ENCODE data around the gene UNC13A.

The UNC13A gene

GRCh38 chr19:17642656-17643055 lies 45.5 kb downstream of the UNC13A start:
- Mint-ChIP-seq H3K27ac (no peak overlapping the region), H3K4me3 (no peak overlapping the region), H3K36me3 (ENCODE audit: low read depth) (no peaks in the 10 kb centered on the region), H3K4me1 (no peaks in the 10 kb centered on the region), H3K27me3 (ENCODE audit: low read depth, poor library complexity) (peaks cover 3% of the 10 kb centered on the region), H3K9me3 (no peaks in the 10 kb centered on the region)
- no peak for TF ChIP-seq CTCF (IDR thresholded peaks at IDR 0.05)
- DNase-seq, result no peak

GRCh38 chr19:17641846-17642245 lies 46.3 kb downstream of the UNC13A start:
- Mint-ChIP-seq H3K27ac (no peak overlapping the region), H3K4me3 (no peak overlapping the region), H3K27me3 (ENCODE audit: low read depth, poor library complexity) (peaks cover 3% of the 10 kb centered on the region), H3K4me1 (no peaks in the 10 kb centered on the region), H3K9me3 (no peaks in the 10 kb centered on the region), H3K36me3 (ENCODE audit: low read depth) (no peaks in the 10 kb centered on the region)
- no peak for TF ChIP-seq CTCF (IDR thresholded peaks at IDR 0.05)
- DNase-seq, result no peak

- Mint-ChIP-seq H3K27ac (no peak overlapping the region), H3K4me1 (no peaks in the 10 kb centered on the region), H3K36me3 (ENCODE audit: low read depth) (no peaks in the 10 kb centered on the region), H3K9me3 (no peaks in the 10 kb centered on the region), H3K27me3 (ENCODE audit: low read depth, poor library complexity) (peaks cover 3% of the 10 kb centered on the region), H3K4me3 (no peak overlapping the region)
- no peak for DNase-seq
- TF ChIP-seq CTCF (IDR thresholded peaks at IDR 0.05), result no peak
Measured at GRCh38 chr19:17641181-17641580, 47.0 kb downstream of the UNC13A start.

- no peak for DNase-seq
- no peaks in the 10 kb centered on the region for H3K4me1 Mint-ChIP-seq
- no peak overlapping the region for H3K27ac Mint-ChIP-seq
- H3K9me3 Mint-ChIP-seq, result no peaks in the 10 kb centered on the region
- H3K36me3 Mint-ChIP-seq (ENCODE audit: low read depth), result no peaks in the 10 kb centered on the region
- TF ChIP-seq CTCF (IDR thresholded peaks at IDR 0.05), result no peak
- H3K27me3 Mint-ChIP-seq (ENCODE audit: low read depth, poor library complexity), result peaks cover 4% of the 10 kb centered on the region
- H3K4me3 Mint-ChIP-seq, result no peak overlapping the region
Measured at GRCh38 chr19:17633700-17634099, 54.5 kb downstream of the UNC13A start.

- TF ChIP-seq CTCF (IDR thresholded peaks at IDR 0.05), result no peak
- no peaks in the 10 kb centered on the region for H3K4me1 Mint-ChIP-seq
- DNase-seq, result no peak
Measured at GRCh38 chr19:17632577-17632976, 55.6 kb downstream of the UNC13A start.

GRCh38 chr19:17629760-17630159 lies 58.4 kb downstream of the UNC13A start:
- Mint-ChIP-seq H3K4me1 (no peaks in the 10 kb centered on the region), H3K36me3 (ENCODE audit: low read depth) (no peaks in the 10 kb centered on the region), H3K27ac (no peak overlapping the region), H3K9me3 (peaks cover 5% of the 10 kb centered on the region), H3K27me3 (ENCODE audit: low read depth, poor library complexity) (peaks cover 4% of the 10 kb centered on the region), H3K4me3 (no peak overlapping the region)
- TF ChIP-seq CTCF (IDR thresholded peaks at IDR 0.05), result no peak
- DNase-seq, result no peak

More at GRCh38 chr19:17632577-17632976, 55.6 kb downstream of the UNC13A start:
- Mint-ChIP-seq H3K27me3 (ENCODE audit: low read depth, poor library complexity) (peaks cover 4% of the 10 kb centered on the region), H3K9me3 (no peaks in the 10 kb centered on the region), H3K27ac (no peak overlapping the region), H3K36me3 (ENCODE audit: low read depth) (no peaks in the 10 kb centered on the region), H3K4me3 (no peak overlapping the region)

Data from nephron progenitor cell (in vitro differentiated cells).